Subcutaneous abdominal adipose tissue (tissue), 5 donors: Measurements from ENCODE around the gene TRPC5OS.

Source experiments
- H3K27ac ChIP-seq: one replicate; pipeline ENCODE4 v1.7.0; 2013; ENCODE audit warnings: low read depth, mild to moderate bottlenecking, inconsistent platforms, low read length, moderate library complexity
- H3K27me3 ChIP-seq, 5 donors: one replicate each; pipeline ENCODE4 v1.7.0; 2013; ENCODE audit warnings: low read length in 5 of 5, inconsistent platforms in 1 of 5; ENCODE audit not compliant: control insufficient read depth in 5 of 5, insufficient read depth in 4 of 5
- H3K36me3 ChIP-seq, 5 donors: one replicate each; pipeline ENCODE4 v1.7.0; 2013; ENCODE audit warnings: low read length in 5 of 5; ENCODE audit not compliant: control insufficient read depth in 5 of 5, insufficient read depth in 5 of 5
- H3K4me1 ChIP-seq, 5 donors: one replicate each; pipeline ENCODE4 v1.7.0; 2013; ENCODE audit warnings: low read length in 5 of 5, mild to moderate bottlenecking in 3 of 5, moderate library complexity in 1 of 5; ENCODE audit not compliant: control insufficient read depth in 5 of 5, insufficient read depth in 5 of 5
- H3K4me3 ChIP-seq, 5 donors: one replicate each; pipeline ENCODE4 v1.7.0; 2013; ENCODE audit warnings: low read length in 5 of 5, low read depth in 1 of 5
- H3K9ac ChIP-seq, 5 donors: one replicate each; pipeline ENCODE4 v1.7.0; 2013; ENCODE audit warnings: low read length in 5 of 5, mild to moderate bottlenecking in 4 of 5, moderate library complexity in 3 of 5
- H3K9me3 ChIP-seq, 5 donors: one replicate each; pipeline ENCODE4 v1.7.0; 2013; ENCODE audit warnings: low read length in 5 of 5; ENCODE audit not compliant: control insufficient read depth in 5 of 5
- donor health status: healthy.
- donor health status: healthy.
- donor health status: healthy.
- donor health status: healthy.
- donor health status: healthy.

The TRPC5OS gene

GRCh38 chrX:111861605-111862004 is 14.4 kb upstream of the TRPC5OS start:
- Histone ChIP-seq H3K27ac (no peak overlapping the region), H3K9ac (no peak overlapping the region), H3K9me3 (no peaks in the 10 kb centered on the region), H3K4me3 (no peak overlapping the region), H3K36me3 (no peaks in the 10 kb centered on the region), H3K4me1 (no peaks in the 10 kb centered on the region), H3K27me3 (peaks cover 0 to 10% (median 4%) of the 10 kb centered on the region in 5 donors)

- Histone ChIP-seq H3K4me1 (peaks cover 0 to 6% (median 0%) of the 10 kb centered on the region in 5 donors), H3K36me3 (no peaks in the 10 kb centered on the region), H3K27ac (no peak overlapping the region), H3K27me3 (peaks cover 5 to 20% (median 11%) of the 10 kb centered on the region in 5 donors), H3K9ac (no peak overlapping the region), H3K9me3 (no peaks in the 10 kb centered on the region), H3K4me3 (no peak overlapping the region)
Measured at GRCh38 chrX:111867236-111867635, 8.7 kb upstream of the TRPC5OS start.

- H3K27me3 ChIP-seq, result peaks cover 10 to 25% (median 15%) of the 10 kb centered on the region in 5 donors
Measured at GRCh38 chrX:111868726-111869638, 7.0 kb upstream of the TRPC5OS start.

GRCh38 chrX:111869639-111870034 is 6.3 kb upstream of the TRPC5OS start:
- H3K27ac ChIP-seq, result no peak overlapping the region
- H3K36me3 ChIP-seq, result no peaks in the 10 kb centered on the region
- H3K27me3 ChIP-seq, result peaks cover 9 to 23% (median 20%) of the 10 kb centered on the region in 5 donors
- no peak overlapping the region for H3K4me3 ChIP-seq
- H3K4me1 ChIP-seq, result peaks cover 0 to 6% (median 0%) of the 10 kb centered on the region in 5 donors
- H3K9me3 ChIP-seq, result no peaks in the 10 kb centered on the region
- no peak overlapping the region for H3K9ac ChIP-seq

More at GRCh38 chrX:111868726-111869638, 7.0 kb upstream of the TRPC5OS start:
- H3K27ac ChIP-seq, result no peak overlapping the region
- H3K4me3 ChIP-seq, result no peak overlapping the region
- H3K4me1 ChIP-seq, result peaks cover 0 to 6% (median 0%) of the 10 kb centered on the region in 5 donors
- H3K36me3 ChIP-seq, result no peaks in the 10 kb centered on the region
- no peaks in the 10 kb centered on the region for H3K9me3 ChIP-seq
- H3K9ac ChIP-seq, result no peak overlapping the region

GRCh38 chrX:111874241-111874640 is 1.7 kb upstream of the TRPC5OS start:
- no peaks in the 10 kb centered on the region for H3K36me3 ChIP-seq
- H3K27me3 ChIP-seq, result peaks cover 5 to 24% (median 11%) of the 10 kb centered on the region in 5 donors
- peaks cover 0 to 6% (median 0%) of the 10 kb centered on the region in 5 donors for H3K4me1 ChIP-seq
- no peak overlapping the region for H3K27ac ChIP-seq
- H3K4me3 ChIP-seq, result no peak overlapping the region
- no peaks in the 10 kb centered on the region for H3K9me3 ChIP-seq
- H3K9ac ChIP-seq, result no peak overlapping the region

- Histone ChIP-seq H3K36me3 (no peaks in the 10 kb centered on the region), H3K4me1 (no peaks in the 10 kb centered on the region), H3K9ac (no peak overlapping the region), H3K4me3 (no peak overlapping the region), H3K27me3 (peaks cover 5 to 19% (median 11%) of the 10 kb centered on the region in 5 donors), H3K9me3 (no peaks in the 10 kb centered on the region), H3K27ac (no peak overlapping the region)
Measured at GRCh38 chrX:111876646-111877045, 665 bp downstream of the TRPC5OS start.

- no peak overlapping the region for H3K9ac ChIP-seq
- H3K9me3 ChIP-seq, result no peaks in the 10 kb centered on the region
- H3K4me1 ChIP-seq, result no peaks in the 10 kb centered on the region
- H3K4me3 ChIP-seq, result no peak overlapping the region
- H3K27me3 ChIP-seq, result peaks cover 5 to 12% (median 11%) of the 10 kb centered on the region in 5 donors
- no peak overlapping the region for H3K27ac ChIP-seq
- H3K36me3 ChIP-seq, result no peaks in the 10 kb centered on the region
Measured at GRCh38 chrX:111877681-111878080, 1.7 kb downstream of the TRPC5OS start.

- Histone ChIP-seq H3K9me3 (no peaks in the 10 kb centered on the region), H3K4me3 (no peak overlapping the region), H3K9ac (no peak overlapping the region), H3K36me3 (no peaks in the 10 kb centered on the region), H3K27ac (no peak overlapping the region), H3K4me1 (no peaks in the 10 kb centered on the region), H3K27me3 (peaks cover 0 to 7% (median 3%) of the 10 kb centered on the region in 5 donors)
Measured at GRCh38 chrX:111880735-111881134, 4.8 kb downstream of the TRPC5OS start.

- Histone ChIP-seq H3K9ac (no peak overlapping the region), H3K36me3 (no peaks in the 10 kb centered on the region), H3K4me1 (no peaks in the 10 kb centered on the region), H3K27ac (no peak overlapping the region), H3K27me3 (peaks cover 0 to 6% (median 0%) of the 10 kb centered on the region in 5 donors), H3K4me3 (no peak overlapping the region), H3K9me3 (no peaks in the 10 kb centered on the region)
Measured at GRCh38 chrX:111881715-111882114, 5.7 kb downstream of the TRPC5OS start.

- Histone ChIP-seq H3K9me3 (no peaks in the 10 kb centered on the region), H3K36me3 (no peaks in the 10 kb centered on the region), H3K27ac (no peak overlapping the region), H3K4me3 (no peak overlapping the region), H3K9ac (no peak overlapping the region), H3K27me3 (no peaks in the 10 kb centered on the region), H3K4me1 (no peaks in the 10 kb centered on the region)
Measured at GRCh38 chrX:111886678-111887077, 10.7 kb downstream of the TRPC5OS start.
